Thoracic aorta (tissue), 2 donors: ENCODE measurements around the gene NFKBIL1. TPM values are rescaled to one million over a fixed set of nuclear protein-coding genes. Genes with fewer than 3 reads are reported as not detected.
"Not testable (repeated sequence)": the region's sequence is repeated elsewhere in the genome, so short reads cannot be mapped to it uniquely, and the experiment has no call there.

Experiments used
- ATAC-seq: fragments of 150-250 bp; one replicate; pipeline ENCODE4 v1.8.0; 2017; ENCODE audit warnings: low read depth; ENCODE audit not compliant: insufficient number of reproducible peaks, low FRiP score
- DNase-seq: peaks from one replicate; pipeline ENCODE4 v3.0.0-alpha.2; 2020; ENCODE audit warnings: low spot score
- H3K27ac ChIP-seq, 2 donors: fragments of 200-600 bp; sonication (generic); 1 replicate in 1 of 2; 2 replicates in 1 of 2; pipeline ENCODE4 v1.5.1; 2016; ENCODE audit warnings: mild to moderate bottlenecking in 2 of 2, moderate library complexity in 2 of 2
- H3K27me3 ChIP-seq: fragments of 200-600 bp; sonication (generic); replicated peaks from 2 replicates; pipeline ENCODE4 v1.6.0; 2016; ENCODE audit warnings: mild to moderate bottlenecking; ENCODE audit not compliant: insufficient read depth
- H3K36me3 ChIP-seq: fragments of 200-600 bp; sonication (generic); one replicate; pipeline ENCODE4 v1.5.1; 2016
- H3K4me1 ChIP-seq, 2 donors: fragments of 200-600 bp; sonication (generic); 1 replicate in 1 of 2; 2 replicates in 1 of 2; pipeline versions ENCODE4 v1.5.1 to v1.6.0; 2016; ENCODE audit warnings: low read depth in 2 of 2, mild to moderate bottlenecking in 1 of 2; ENCODE audit not compliant: control insufficient read depth in 1 of 2
- H3K4me3 ChIP-seq: fragments of 200-600 bp; sonication (generic); 2 replicates; pipeline ENCODE4 v1.5.1; 2016; ENCODE audit warnings: mild to moderate bottlenecking
- H3K9me3 ChIP-seq: fragments of 200-600 bp; sonication (generic); 2 replicates; pipeline ENCODE4 v1.5.1; 2016
- total RNA-seq, 2 donors: library from RNA; depleted of rRNA; stranded (reverse); fragments of >200 nt; gene quantifications; one replicate each; pipeline versions ENCODE4 v1.1.0 to v1.2.3, GENCODE V29; 2016
- TF ChIP-seq, protein P1 (sequence below): fragments of 200-600 bp; sonication (generic); IDR thresholded peaks from one replicate; pipeline ENCODE4 v1.5.1; 2019; ENCODE audit warnings: antibody characterized with exemption

Gene NFKBIL1
- total RNA-seq, result 10 to 100 TPM; 23.8 to 24.2 TPM

GRCh38 chr6:31546958-31547726, at the start of gene NFKBIL1:
NFKBIL1 (plus strand) TSS chr6:31547608; CDS start chr6:31547695, 87 bp downstream.
- ATAC-seq (peak; percentile 91), DNase-seq (peak; percentile 87)
- Histone ChIP-seq H3K4me3 (peak within 1 kb of the TSS; percentile 74), H3K27ac (peak within 1 kb of the TSS; percentile 70 to 76), H3K4me1 (peaks cover 13 to 28% of the 10 kb centered on the region in 2 donors), H3K36me3 (peaks cover 15% of the 10 kb centered on the region), H3K27me3 (no peaks in the 10 kb centered on the region), H3K9me3 (no peaks in the 10 kb centered on the region)
- TF ChIP-seq, protein P1, sequence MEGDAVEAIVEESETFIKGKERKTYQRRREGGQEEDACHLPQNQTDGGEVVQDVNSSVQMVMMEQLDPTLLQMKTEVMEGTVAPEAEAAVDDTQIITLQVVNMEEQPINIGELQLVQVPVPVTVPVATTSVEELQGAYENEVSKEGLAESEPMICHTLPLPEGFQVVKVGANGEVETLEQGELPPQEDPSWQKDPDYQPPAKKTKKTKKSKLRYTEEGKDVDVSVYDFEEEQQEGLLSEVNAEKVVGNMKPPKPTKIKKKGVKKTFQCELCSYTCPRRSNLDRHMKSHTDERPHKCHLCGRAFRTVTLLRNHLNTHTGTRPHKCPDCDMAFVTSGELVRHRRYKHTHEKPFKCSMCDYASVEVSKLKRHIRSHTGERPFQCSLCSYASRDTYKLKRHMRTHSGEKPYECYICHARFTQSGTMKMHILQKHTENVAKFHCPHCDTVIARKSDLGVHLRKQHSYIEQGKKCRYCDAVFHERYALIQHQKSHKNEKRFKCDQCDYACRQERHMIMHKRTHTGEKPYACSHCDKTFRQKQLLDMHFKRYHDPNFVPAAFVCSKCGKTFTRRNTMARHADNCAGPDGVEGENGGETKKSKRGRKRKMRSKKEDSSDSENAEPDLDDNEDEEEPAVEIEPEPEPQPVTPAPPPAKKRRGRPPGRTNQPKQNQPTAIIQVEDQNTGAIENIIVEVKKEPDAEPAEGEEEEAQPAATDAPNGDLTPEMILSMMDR, result no peak

DNA sequence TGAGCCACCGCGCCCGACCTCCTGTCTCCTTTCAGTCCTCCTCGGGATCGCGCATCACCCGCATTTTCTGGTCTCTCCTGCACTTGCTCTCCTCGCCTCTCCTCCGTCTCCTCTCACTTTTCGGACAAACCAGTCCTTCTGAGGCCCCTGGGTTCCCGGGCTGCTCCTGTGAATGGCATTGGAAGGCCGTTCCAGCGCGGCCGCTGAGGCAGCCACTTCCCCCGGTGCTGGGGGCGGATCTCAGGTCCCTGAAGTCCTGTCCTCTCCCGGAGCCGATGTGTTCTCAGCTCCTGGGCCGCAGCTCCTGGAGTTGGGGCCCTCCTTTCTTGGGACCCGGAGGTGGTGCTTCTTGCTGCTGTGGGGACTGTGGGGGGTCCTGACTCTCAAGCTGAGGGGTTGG, 48.7 kb upstream of the NFKBIL1 start:
- peak overlapping the region; percentile 81 for H3K4me3 ChIP-seq
- ATAC-seq, result no peak
- H3K27me3 ChIP-seq, result no peaks in the 10 kb centered on the region
- no peak for DNase-seq
- H3K4me1 ChIP-seq, result peaks cover 6 to 24% of the 10 kb centered on the region in 2 donors
- H3K36me3 ChIP-seq, result no peaks in the 10 kb centered on the region
- TF ChIP-seq, protein P1, result no peak
- no peak overlapping the region for H3K27ac ChIP-seq
- H3K9me3 ChIP-seq, result no peaks in the 10 kb centered on the region

GRCh38 chr6:31499648-31500047, 47.8 kb upstream of the NFKBIL1 start:
- not testable (repeated sequence) for DNase-seq, H3K9me3 ChIP-seq, ATAC-seq, H3K27ac ChIP-seq, H3K4me3 ChIP-seq, H3K27me3 ChIP-seq, H3K36me3 ChIP-seq
- peaks cover 6 to 24% of the 10 kb centered on the region in 2 donors for H3K4me1 ChIP-seq

DNA sequence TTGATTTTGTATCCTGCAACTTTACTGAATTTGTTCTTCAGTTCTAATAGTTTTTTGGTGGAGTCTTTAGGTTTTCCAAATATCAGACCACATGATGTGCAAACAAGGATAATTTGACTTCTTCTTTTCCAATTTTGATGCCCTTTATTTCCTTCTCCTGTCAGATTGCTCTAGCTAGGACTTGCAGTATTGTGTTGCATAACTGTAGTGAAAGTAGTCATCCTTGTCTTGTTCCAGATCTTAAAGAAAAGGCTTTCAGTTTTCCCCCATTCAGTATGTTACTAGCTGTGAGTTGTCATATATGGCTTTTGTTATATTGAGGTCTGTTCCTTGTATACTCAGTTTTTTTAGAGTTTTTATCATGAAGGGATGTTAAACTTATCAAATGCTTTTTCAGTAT, 44.8 kb upstream of the NFKBIL1 start:
- Histone ChIP-seq H3K36me3 (peaks cover 7% of the 10 kb centered on the region), H3K4me3 (no peak overlapping the region), H3K9me3 (no peaks in the 10 kb centered on the region), H3K4me1 (peaks cover 4 to 7% of the 10 kb centered on the region in 2 donors), H3K27ac (no peak overlapping the region), H3K27me3 (no peaks in the 10 kb centered on the region)
- ATAC-seq (no peak), DNase-seq (no peak)
- TF ChIP-seq, protein P1, result no peak

GRCh38 chr6:31509036-31509435, 38.4 kb upstream of the NFKBIL1 start:
- DNase-seq, result not testable (repeated sequence)

GRCh38 chr6:31510007-31510406, 37.4 kb upstream of the NFKBIL1 start:
- Histone ChIP-seq H3K27ac (no peak overlapping the region), H3K9me3 (no peaks in the 10 kb centered on the region), H3K4me1 (no peaks in the 10 kb centered on the region), H3K36me3 (peaks cover 7% of the 10 kb centered on the region), H3K27me3 (no peaks in the 10 kb centered on the region), H3K4me3 (no peak overlapping the region)
- TF ChIP-seq, protein P1, result no peak
- DNase-seq (no peak), ATAC-seq (no peak)

More at GRCh38 chr6:31509036-31509435, 38.4 kb upstream of the NFKBIL1 start:
- H3K27me3 ChIP-seq, H3K9me3 ChIP-seq, H3K36me3 ChIP-seq, H3K4me1 ChIP-seq, H3K27ac ChIP-seq, H3K4me3 ChIP-seq, ATAC-seq: not testable (repeated sequence)
